ENCODE measurements around the gene KRTAP10-12. TPM values are rescaled to one million over a fixed set of nuclear protein-coding genes. Genes with fewer than 3 reads are reported as not detected.

KRTAP10-12 gene
- total and polyA plus RNA-seq, 4 donors = not detected

DNA sequence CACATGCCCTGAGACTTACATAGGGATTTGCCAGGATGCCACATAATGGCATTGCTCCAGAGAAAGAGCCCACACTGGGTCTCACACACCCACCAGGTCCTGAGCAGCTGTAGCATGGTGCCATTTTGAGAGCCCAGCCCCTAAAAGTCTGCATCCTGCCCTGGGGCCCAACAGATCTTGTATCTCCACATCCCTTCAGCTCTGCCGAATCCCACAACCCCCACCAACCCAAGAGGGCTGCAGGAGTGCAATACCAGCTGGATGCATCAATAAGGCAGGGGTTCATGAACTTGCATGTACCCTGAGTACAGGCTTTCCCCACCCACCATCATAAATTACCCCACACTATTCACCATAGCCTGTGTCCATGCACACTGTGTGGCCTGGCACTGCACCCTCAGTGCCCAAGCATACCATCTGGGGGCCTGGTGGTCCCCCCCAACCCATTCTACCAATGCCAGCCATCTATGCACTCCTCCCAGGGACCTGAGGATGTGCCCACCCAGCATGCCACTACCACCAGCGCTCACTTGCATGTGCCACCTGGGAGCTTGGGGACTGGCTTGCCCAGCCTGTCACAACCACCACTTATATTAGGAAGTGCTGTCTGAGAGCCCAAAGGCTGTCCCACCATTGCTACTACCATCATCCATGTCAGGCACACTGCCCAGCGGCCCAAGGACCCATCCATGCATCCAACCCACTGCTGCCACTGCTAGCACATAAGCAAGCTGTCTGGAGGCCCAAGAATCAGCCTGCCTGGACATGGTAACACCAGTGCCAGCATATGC lies 26.1 kb upstream of the KRTAP10-12 start:
- no peak overlapping the region for H3K9ac ChIP-seq (ENCODE audit: insufficient read depth in 1 of 2, low read length in 2 of 2)
- peaks cover 0 to 10% (median 5%) of the 10 kb centered on the region in 4 donors for H3K9me3 ChIP-seq (ENCODE audit: control insufficient read depth in 4 of 4, insufficient read depth in 3 of 4, low read length in 3 of 4)
- no peak for ATAC-seq (ENCODE audit: insufficient read depth, low FRiP score)
- no peaks in the 10 kb centered on the region for H3K36me3 ChIP-seq (ENCODE audit: control insufficient read depth in 4 of 4, insufficient read depth in 4 of 4, low read length in 4 of 4)
- no peak for DNase-seq
- H3K27me3 ChIP-seq (ENCODE audit: control insufficient read depth in 3 of 3, insufficient read depth in 3 of 3, low read length in 2 of 3) = no peaks in the 10 kb centered on the region
- no peak overlapping the region for H3K4me3 ChIP-seq
- no peak overlapping the region for H3K27ac ChIP-seq (ENCODE audit: low read depth in 1 of 2, low read length in 1 of 2)
- whole genome bisulfite sequencing, 2 donors = 69 to 70% methylated on average over 3 of the region's 3 CpGs
- no peaks in the 10 kb centered on the region for H3K4me1 ChIP-seq (ENCODE audit: control insufficient read depth in 5 of 5, insufficient read depth in 5 of 5, low read length in 5 of 5)
- TF ChIP-seq CTCF (IDR thresholded peaks at IDR 0.05; ENCODE audit: control extremely low read depth, extremely low read depth) = no peak

DNA sequence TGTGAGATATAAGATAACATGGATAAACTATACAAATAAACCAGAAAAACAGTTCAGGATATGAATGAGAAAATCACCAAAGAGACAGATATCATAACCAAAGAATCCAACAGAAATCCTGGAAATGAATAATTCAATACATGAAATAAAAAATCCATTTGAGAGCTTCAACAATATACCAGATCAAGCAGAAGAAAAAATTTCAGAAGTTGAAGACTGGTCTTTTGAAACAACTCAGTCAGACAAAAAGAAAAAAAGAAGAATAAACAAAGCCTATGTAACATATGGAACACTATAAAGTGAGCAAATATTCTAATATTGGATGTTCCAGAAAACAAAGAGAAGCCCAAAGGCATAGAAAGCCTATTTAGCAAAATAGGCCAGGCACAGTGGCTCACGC lies 25.1 kb upstream of the KRTAP10-12 start:
- 85 to 93% methylated on average over 1 of the region's 1 CpG for WGBS, 2 donors
- H3K9ac ChIP-seq (ENCODE audit: insufficient read depth in 1 of 2, low read length in 2 of 2) = no peak overlapping the region
- DNase-seq (no peak), ATAC-seq (ENCODE audit: insufficient read depth, low FRiP score) (no peak)
- H3K27me3 ChIP-seq (ENCODE audit: control insufficient read depth in 3 of 3, insufficient read depth in 3 of 3, low read length in 2 of 3) = no peaks in the 10 kb centered on the region
- H3K27ac ChIP-seq (ENCODE audit: low read depth in 1 of 2, low read length in 1 of 2) = no peak overlapping the region
- no peaks in the 10 kb centered on the region for H3K36me3 ChIP-seq (ENCODE audit: control insufficient read depth in 4 of 4, insufficient read depth in 4 of 4, low read length in 4 of 4)
- no peaks in the 10 kb centered on the region for H3K4me1 ChIP-seq (ENCODE audit: control insufficient read depth in 5 of 5, insufficient read depth in 5 of 5, low read length in 5 of 5)
- TF ChIP-seq CTCF (IDR thresholded peaks at IDR 0.05; ENCODE audit: control extremely low read depth, extremely low read depth) = no peak
- peaks cover 0 to 10% (median 5%) of the 10 kb centered on the region in 4 donors for H3K9me3 ChIP-seq (ENCODE audit: control insufficient read depth in 4 of 4, insufficient read depth in 3 of 4, low read length in 3 of 4)
- H3K4me3 ChIP-seq = no peak overlapping the region

DNA sequence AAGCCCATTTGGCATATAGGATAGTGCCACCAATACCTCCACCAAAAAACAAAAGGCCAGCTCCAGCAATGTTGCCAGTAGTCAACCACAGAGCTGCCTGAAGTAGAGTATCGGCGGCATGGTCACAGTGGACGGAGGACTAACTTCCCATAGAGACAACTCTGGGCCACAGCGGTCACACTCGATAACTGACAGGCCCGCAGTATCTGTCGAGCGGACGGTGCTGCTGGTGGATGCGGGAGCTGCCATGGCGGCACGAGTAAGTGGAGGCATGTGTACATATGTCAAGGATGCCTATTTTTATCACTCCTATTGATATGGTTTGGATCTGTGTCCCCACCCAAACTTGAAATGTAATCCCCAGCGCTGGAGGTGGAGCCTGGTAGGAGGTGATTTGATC lies 19.1 kb upstream of the KRTAP10-12 start:
- DNase-seq (no peak), ATAC-seq (ENCODE audit: insufficient read depth, low FRiP score) (no peak)
- no peak for TF ChIP-seq CTCF (IDR thresholded peaks at IDR 0.05; ENCODE audit: control extremely low read depth, extremely low read depth)
- no peak overlapping the region for H3K4me3 ChIP-seq
- no peak overlapping the region for H3K9ac ChIP-seq (ENCODE audit: insufficient read depth in 1 of 2, low read length in 2 of 2)
- H3K27me3 ChIP-seq (ENCODE audit: control insufficient read depth in 3 of 3, insufficient read depth in 3 of 3, low read length in 2 of 3) = no peaks in the 10 kb centered on the region
- H3K27ac ChIP-seq (ENCODE audit: low read depth in 1 of 2, low read length in 1 of 2) = no peak overlapping the region
- WGBS, 2 donors = 91 to 93% methylated on average over 13 of the region's 13 CpGs
- peaks cover 0 to 3% (median 1%) of the 10 kb centered on the region in 4 donors for H3K9me3 ChIP-seq (ENCODE audit: control insufficient read depth in 4 of 4, insufficient read depth in 3 of 4, low read length in 3 of 4)
- no peaks in the 10 kb centered on the region for H3K36me3 ChIP-seq (ENCODE audit: control insufficient read depth in 4 of 4, insufficient read depth in 4 of 4, low read length in 4 of 4)
- no peaks in the 10 kb centered on the region for H3K4me1 ChIP-seq (ENCODE audit: control insufficient read depth in 5 of 5, insufficient read depth in 5 of 5, low read length in 5 of 5)

Measured in lung (tissue), 12 donors.